Erythroblast (primary cell): Measurements from ENCODE around the gene HEATR1.

Experiments
- DNase-seq, 2 experiments: peaks; one replicate each; lab custom pipeline; 2025; lab: John Stamatoyannopoulos, UW
- GATA1 ChIP-seq: IDR thresholded peaks from 2 replicates; pipeline ENCODE4 v1.6.1; 2011; ENCODE audit warnings: low read depth, mild to moderate bottlenecking, control low read depth, low read length, moderate library complexity
- POLR2A ChIP-seq: IDR thresholded peaks from 2 replicates; pipeline ENCODE4 v1.6.1; 2011; ENCODE audit warnings: mild to moderate bottlenecking, low read length

The HEATR1 gene, protein sequence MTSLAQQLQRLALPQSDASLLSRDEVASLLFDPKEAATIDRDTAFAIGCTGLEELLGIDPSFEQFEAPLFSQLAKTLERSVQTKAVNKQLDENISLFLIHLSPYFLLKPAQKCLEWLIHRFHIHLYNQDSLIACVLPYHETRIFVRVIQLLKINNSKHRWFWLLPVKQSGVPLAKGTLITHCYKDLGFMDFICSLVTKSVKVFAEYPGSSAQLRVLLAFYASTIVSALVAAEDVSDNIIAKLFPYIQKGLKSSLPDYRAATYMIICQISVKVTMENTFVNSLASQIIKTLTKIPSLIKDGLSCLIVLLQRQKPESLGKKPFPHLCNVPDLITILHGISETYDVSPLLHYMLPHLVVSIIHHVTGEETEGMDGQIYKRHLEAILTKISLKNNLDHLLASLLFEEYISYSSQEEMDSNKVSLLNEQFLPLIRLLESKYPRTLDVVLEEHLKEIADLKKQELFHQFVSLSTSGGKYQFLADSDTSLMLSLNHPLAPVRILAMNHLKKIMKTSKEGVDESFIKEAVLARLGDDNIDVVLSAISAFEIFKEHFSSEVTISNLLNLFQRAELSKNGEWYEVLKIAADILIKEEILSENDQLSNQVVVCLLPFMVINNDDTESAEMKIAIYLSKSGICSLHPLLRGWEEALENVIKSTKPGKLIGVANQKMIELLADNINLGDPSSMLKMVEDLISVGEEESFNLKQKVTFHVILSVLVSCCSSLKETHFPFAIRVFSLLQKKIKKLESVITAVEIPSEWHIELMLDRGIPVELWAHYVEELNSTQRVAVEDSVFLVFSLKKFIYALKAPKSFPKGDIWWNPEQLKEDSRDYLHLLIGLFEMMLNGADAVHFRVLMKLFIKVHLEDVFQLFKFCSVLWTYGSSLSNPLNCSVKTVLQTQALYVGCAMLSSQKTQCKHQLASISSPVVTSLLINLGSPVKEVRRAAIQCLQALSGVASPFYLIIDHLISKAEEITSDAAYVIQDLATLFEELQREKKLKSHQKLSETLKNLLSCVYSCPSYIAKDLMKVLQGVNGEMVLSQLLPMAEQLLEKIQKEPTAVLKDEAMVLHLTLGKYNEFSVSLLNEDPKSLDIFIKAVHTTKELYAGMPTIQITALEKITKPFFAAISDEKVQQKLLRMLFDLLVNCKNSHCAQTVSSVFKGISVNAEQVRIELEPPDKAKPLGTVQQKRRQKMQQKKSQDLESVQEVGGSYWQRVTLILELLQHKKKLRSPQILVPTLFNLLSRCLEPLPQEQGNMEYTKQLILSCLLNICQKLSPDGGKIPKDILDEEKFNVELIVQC (N-terminal part only)

GRCh38 chr1:236603991-236604904 lies at the start of gene HEATR1:
Gene HEATR1 (minus strand): TSS chr1:236604516. CDS start chr1:236604095, 421 bp downstream.
- peak; percentile 95 for DNase-seq
- TF ChIP-seq POLR2A, result peak; percentile 91
- TF ChIP-seq GATA1, result no peak

DNA sequence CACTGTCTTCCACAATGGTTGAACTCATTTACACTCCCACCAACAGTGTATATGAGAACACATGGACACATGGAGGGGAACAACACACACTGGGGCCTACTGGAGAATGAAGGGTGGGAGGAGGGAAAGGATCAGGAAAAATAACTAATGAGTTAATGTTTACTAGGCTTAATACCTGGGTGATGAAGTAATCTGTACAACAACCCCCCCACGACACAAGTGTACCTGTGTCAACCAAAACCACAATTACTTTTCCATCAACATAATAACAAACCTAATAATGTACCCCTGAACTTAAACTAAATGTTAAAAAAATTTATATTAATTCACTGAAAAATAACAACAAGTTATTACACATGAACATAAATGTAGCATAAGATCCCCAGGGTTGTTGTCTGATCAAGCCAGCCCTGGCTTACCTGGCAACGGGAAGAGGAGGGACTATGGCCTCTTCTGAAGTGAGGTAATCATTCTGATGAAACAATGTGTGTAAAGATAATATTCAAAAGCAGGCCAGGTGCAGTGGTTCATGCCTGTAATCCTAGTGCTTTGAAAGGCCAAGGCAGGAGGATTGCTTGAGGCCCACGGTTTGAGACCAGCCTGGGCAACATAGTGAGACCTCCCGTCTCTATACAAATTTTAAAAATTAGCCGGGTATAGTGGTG lies 40.8 kb upstream of the HEATR1 start:
- DNase-seq, result no peak
- TF ChIP-seq GATA1, result no peak

GRCh38 chr1:236642763-236643162 lies 38.4 kb upstream of the HEATR1 start:
- no peak for DNase-seq
- TF ChIP-seq POLR2A (no peak), GATA1 (no peak)

- DNase-seq, result no peak
- no peak for TF ChIP-seq GATA1
- TF ChIP-seq POLR2A, result no peak
These were observed 35.4 kb upstream of the HEATR1 start for GRCh38 chr1:236639686-236640085.

DNA sequence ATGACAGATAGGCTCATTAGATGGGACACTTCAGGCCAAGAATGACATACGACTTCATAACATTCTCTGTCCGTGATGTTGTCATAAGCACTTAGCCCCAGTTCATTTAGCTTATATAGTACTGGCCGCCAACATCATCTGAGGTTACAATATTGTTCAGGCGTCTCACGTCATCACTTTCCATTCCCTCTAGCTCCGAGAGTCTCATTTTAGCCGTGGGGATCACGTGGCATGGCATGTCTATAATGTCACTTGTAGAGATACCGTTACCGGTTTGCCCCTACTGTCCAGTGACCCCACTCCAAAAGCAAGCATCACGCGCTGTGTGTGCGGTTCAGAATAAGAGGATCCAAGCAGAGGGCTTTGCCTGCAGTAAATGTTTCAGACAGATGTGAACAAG lies 34.6 kb upstream of the HEATR1 start:
- TF ChIP-seq POLR2A, result no peak
- TF ChIP-seq GATA1, result no peak
- DNase-seq, result no peak

GRCh38 chr1:236636017-236636416 lies 31.7 kb upstream of the HEATR1 start:
- no peak for DNase-seq
- TF ChIP-seq POLR2A, result no peak
- TF ChIP-seq GATA1, result no peak

DNA sequence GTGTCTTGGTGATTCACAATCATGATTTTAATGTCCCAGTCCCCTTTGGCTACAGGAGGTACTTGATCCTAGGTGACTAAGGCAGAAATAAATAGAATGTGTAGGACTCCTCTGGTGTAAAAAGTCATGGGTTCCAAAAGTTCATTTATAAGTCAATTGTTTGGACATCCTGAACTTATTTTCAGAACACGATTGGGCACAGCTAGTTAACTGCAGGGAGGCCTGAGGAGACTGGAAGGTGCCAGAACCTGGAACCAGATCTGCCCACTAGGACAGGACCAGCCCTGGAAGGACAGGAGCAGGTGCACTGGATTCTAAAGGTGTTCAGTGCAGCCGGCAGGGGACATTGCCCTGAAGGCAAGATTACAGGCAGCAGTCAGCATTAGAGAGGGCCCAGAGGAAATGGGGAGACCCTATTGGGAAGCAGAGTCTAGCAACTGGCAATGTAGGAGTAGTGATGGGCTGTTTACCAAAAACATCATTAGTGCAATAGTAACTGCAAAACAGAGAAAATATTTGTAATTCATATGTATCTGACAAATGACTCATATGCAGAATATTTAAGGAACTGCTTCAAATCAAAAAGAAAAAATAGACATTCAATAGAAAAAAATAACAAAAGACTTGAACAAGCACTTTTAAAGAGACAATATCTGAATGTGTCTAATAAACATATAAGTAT lies 23.6 kb upstream of the HEATR1 start:
- no peak for DNase-seq
- no peak for TF ChIP-seq GATA1
- TF ChIP-seq POLR2A, result no peak

GRCh38 chr1:236623371-236624166 lies 19.3 kb upstream of the HEATR1 start:
- TF ChIP-seq GATA1, result no peak
- TF ChIP-seq POLR2A, result no peak

GRCh38 chr1:236622407-236622806 lies 18.1 kb upstream of the HEATR1 start:
- TF ChIP-seq POLR2A (no peak), GATA1 (no peak)
- no peak for DNase-seq

More at GRCh38 chr1:236623371-236624166, 19.3 kb upstream of the HEATR1 start:
- no peak for DNase-seq

- TF ChIP-seq GATA1 (no peak), POLR2A (no peak)
- no peak for DNase-seq
These were observed 15.1 kb upstream of the HEATR1 start for GRCh38 chr1:236619398-236619797.

DNA sequence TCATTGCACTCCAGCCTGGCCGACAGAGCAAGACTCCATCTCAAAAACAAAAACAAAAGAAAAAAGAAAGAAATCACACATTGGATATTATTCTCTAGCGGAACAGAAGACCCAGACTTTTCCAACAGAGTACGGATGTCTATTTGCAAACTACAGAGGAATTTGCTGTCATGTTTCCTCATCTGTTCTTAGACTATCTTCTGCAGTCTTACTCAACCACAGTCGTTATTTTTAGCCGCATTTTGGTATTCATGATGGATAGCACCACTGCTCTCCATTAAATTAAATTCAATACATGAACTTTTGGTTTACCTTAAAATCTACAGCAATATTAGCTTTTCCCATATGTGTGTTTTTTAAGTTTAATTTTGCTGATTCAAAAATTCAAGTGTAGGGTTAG lies 14.2 kb upstream of the HEATR1 start:
- DNase-seq, result no peak
- no peak for TF ChIP-seq GATA1
